Measurements from ENCODE around the gene TIAM1.

Gene TIAM1

GRCh38 chr21:31264574-31264973 lies 79.5 kb downstream of the TIAM1 start:
- Histone ChIP-seq H3K27me3 (ENCODE audit: control insufficient read depth in 5 of 5, insufficient read depth in 4 of 5, low read length in 5 of 5) (peaks cover 9 to 14% (median 10%) of the 10 kb centered on the region in 5 donors), H3K4me3 (ENCODE audit: low read depth in 1 of 5, low read length in 5 of 5) (no peak overlapping the region), H3K4me1 (ENCODE audit: control insufficient read depth in 5 of 5, insufficient read depth in 5 of 5, low read length in 5 of 5) (peaks cover 2 to 18% (median 10%) of the 10 kb centered on the region in 5 donors), H3K36me3 (ENCODE audit: control insufficient read depth in 5 of 5, insufficient read depth in 5 of 5, low read length in 5 of 5) (peaks cover 0 to 3% (median 0%) of the 10 kb centered on the region in 5 donors), H3K9me3 (ENCODE audit: control insufficient read depth in 5 of 5, low read length in 5 of 5) (no peaks in the 10 kb centered on the region), H3K9ac (ENCODE audit: low read length in 5 of 5) (no peak overlapping the region), H3K27ac (ENCODE audit: low read depth, low read length) (no peak overlapping the region)

- Histone ChIP-seq H3K4me1 (ENCODE audit: control insufficient read depth in 5 of 5, insufficient read depth in 5 of 5, low read length in 5 of 5) (peaks cover 2 to 18% (median 10%) of the 10 kb centered on the region in 5 donors), H3K4me3 (ENCODE audit: low read depth in 1 of 5, low read length in 5 of 5) (no peak overlapping the region), H3K27me3 (ENCODE audit: control insufficient read depth in 5 of 5, insufficient read depth in 4 of 5, low read length in 5 of 5) (peaks cover 8 to 14% (median 10%) of the 10 kb centered on the region in 5 donors), H3K27ac (ENCODE audit: low read depth, low read length) (no peak overlapping the region), H3K9ac (ENCODE audit: low read length in 5 of 5) (no peak overlapping the region), H3K9me3 (ENCODE audit: control insufficient read depth in 5 of 5, low read length in 5 of 5) (no peaks in the 10 kb centered on the region), H3K36me3 (ENCODE audit: control insufficient read depth in 5 of 5, insufficient read depth in 5 of 5, low read length in 5 of 5) (no peaks in the 10 kb centered on the region)
These were observed 81.3 kb downstream of the TIAM1 start for GRCh38 chr21:31262728-31263127.

GRCh38 chr21:31261759-31262158 lies 82.3 kb downstream of the TIAM1 start:
- H3K27ac ChIP-seq (ENCODE audit: low read depth, low read length), result no peak overlapping the region
- peaks cover 2 to 18% (median 10%) of the 10 kb centered on the region in 5 donors for H3K4me1 ChIP-seq (ENCODE audit: control insufficient read depth in 5 of 5, insufficient read depth in 5 of 5, low read length in 5 of 5)
- no peaks in the 10 kb centered on the region for H3K36me3 ChIP-seq (ENCODE audit: control insufficient read depth in 5 of 5, insufficient read depth in 5 of 5, low read length in 5 of 5)
- H3K4me3 ChIP-seq (ENCODE audit: low read depth in 1 of 5, low read length in 5 of 5), result no peak overlapping the region
- H3K9ac ChIP-seq (ENCODE audit: low read length in 5 of 5), result no peak overlapping the region
- peaks cover 4 to 14% (median 6%) of the 10 kb centered on the region in 5 donors for H3K27me3 ChIP-seq (ENCODE audit: control insufficient read depth in 5 of 5, insufficient read depth in 4 of 5, low read length in 5 of 5)
- H3K9me3 ChIP-seq (ENCODE audit: control insufficient read depth in 5 of 5, low read length in 5 of 5), result no peaks in the 10 kb centered on the region

DNA sequence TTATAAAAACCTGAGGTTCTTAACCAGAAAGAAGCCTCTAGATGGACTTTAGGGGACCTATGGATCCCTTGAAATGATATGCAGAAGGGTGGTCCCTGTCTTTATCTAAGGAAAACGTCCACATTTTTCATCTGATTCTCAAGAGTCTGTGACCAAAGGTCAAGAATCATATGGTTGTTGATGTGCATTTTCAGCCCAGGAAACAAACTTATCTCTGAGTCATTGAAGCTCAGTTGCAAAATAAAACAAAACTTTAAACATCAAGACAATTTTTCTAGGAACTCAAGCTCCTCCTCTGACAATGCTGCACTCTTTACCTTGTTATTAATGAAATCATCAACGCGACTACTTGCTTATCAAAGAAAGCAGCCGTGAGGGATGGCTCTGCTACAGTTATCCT lies 83.3 kb downstream of the TIAM1 start:
- Histone ChIP-seq H3K9ac (ENCODE audit: low read length in 5 of 5) (no peak overlapping the region), H3K9me3 (ENCODE audit: control insufficient read depth in 5 of 5, low read length in 5 of 5) (no peaks in the 10 kb centered on the region), H3K4me3 (ENCODE audit: low read depth in 1 of 5, low read length in 5 of 5) (no peak overlapping the region), H3K36me3 (ENCODE audit: control insufficient read depth in 5 of 5, insufficient read depth in 5 of 5, low read length in 5 of 5) (no peaks in the 10 kb centered on the region), H3K27me3 (ENCODE audit: control insufficient read depth in 5 of 5, insufficient read depth in 4 of 5, low read length in 5 of 5) (peaks cover 0 to 7% (median 0%) of the 10 kb centered on the region in 5 donors), H3K4me1 (ENCODE audit: control insufficient read depth in 5 of 5, insufficient read depth in 5 of 5, low read length in 5 of 5) (peaks cover 2 to 11% (median 9%) of the 10 kb centered on the region in 5 donors), H3K27ac (ENCODE audit: low read depth, low read length) (no peak overlapping the region)

- Histone ChIP-seq H3K9me3 (ENCODE audit: control insufficient read depth in 5 of 5, low read length in 5 of 5) (no peaks in the 10 kb centered on the region), H3K27ac (ENCODE audit: low read depth, low read length) (no peak overlapping the region)
These were observed 86.0 kb downstream of the TIAM1 start for GRCh38 chr21:31258073-31258472.

GRCh38 chr21:31257265-31257664 lies 86.8 kb downstream of the TIAM1 start:
- H3K27ac ChIP-seq (ENCODE audit: low read depth, low read length), result no peak overlapping the region
- no peaks in the 10 kb centered on the region for H3K36me3 ChIP-seq (ENCODE audit: control insufficient read depth in 5 of 5, insufficient read depth in 5 of 5, low read length in 5 of 5)
- no peaks in the 10 kb centered on the region for H3K27me3 ChIP-seq (ENCODE audit: control insufficient read depth in 5 of 5, insufficient read depth in 4 of 5, low read length in 5 of 5)
- no peak overlapping the region for H3K4me3 ChIP-seq (ENCODE audit: low read depth in 1 of 5, low read length in 5 of 5)
- H3K9me3 ChIP-seq (ENCODE audit: control insufficient read depth in 5 of 5, low read length in 5 of 5), result no peaks in the 10 kb centered on the region
- H3K4me1 ChIP-seq (ENCODE audit: control insufficient read depth in 5 of 5, insufficient read depth in 5 of 5, low read length in 5 of 5), result no peaks in the 10 kb centered on the region
- no peak overlapping the region for H3K9ac ChIP-seq (ENCODE audit: low read length in 5 of 5)

More at GRCh38 chr21:31258073-31258472, 86.0 kb downstream of the TIAM1 start:
- Histone ChIP-seq H3K4me1 (ENCODE audit: control insufficient read depth in 5 of 5, insufficient read depth in 5 of 5, low read length in 5 of 5) (peaks cover 0 to under 1% (median 0%) of the 10 kb centered on the region in 5 donors), H3K9ac (ENCODE audit: low read length in 5 of 5) (no peak overlapping the region), H3K36me3 (ENCODE audit: control insufficient read depth in 5 of 5, insufficient read depth in 5 of 5, low read length in 5 of 5) (no peaks in the 10 kb centered on the region), H3K4me3 (ENCODE audit: low read depth in 1 of 5, low read length in 5 of 5) (no peak overlapping the region), H3K27me3 (ENCODE audit: control insufficient read depth in 5 of 5, insufficient read depth in 4 of 5, low read length in 5 of 5) (peaks cover 0 to 1% (median 0%) of the 10 kb centered on the region in 5 donors)

DNA sequence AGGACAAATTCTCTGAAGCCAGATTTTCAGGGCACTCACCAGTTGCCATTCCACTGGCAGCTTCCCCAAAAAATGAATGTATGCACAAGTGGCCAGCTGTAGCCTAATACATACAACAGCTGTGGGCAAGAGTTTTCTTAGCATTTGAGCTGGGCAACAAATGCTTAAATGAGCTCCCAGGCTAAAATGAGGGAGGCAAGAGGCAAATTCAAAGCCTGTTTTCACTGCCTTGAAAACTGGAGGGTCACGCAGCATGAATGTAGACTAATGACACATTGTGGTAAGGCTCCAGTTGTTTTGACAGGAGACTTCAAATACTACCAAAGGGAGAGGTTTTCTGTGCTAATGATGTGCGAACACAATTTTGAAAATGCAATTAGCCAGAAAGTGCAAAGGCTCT lies 88.2 kb downstream of the TIAM1 start:
- no peak overlapping the region for H3K9ac ChIP-seq (ENCODE audit: low read length in 5 of 5)
- no peak overlapping the region for H3K27ac ChIP-seq (ENCODE audit: low read depth, low read length)
- H3K9me3 ChIP-seq (ENCODE audit: control insufficient read depth in 5 of 5, low read length in 5 of 5), result no peaks in the 10 kb centered on the region
- no peaks in the 10 kb centered on the region for H3K36me3 ChIP-seq (ENCODE audit: control insufficient read depth in 5 of 5, insufficient read depth in 5 of 5, low read length in 5 of 5)
- no peaks in the 10 kb centered on the region for H3K27me3 ChIP-seq (ENCODE audit: control insufficient read depth in 5 of 5, insufficient read depth in 4 of 5, low read length in 5 of 5)
- H3K4me1 ChIP-seq (ENCODE audit: control insufficient read depth in 5 of 5, insufficient read depth in 5 of 5, low read length in 5 of 5), result no peaks in the 10 kb centered on the region
- H3K4me3 ChIP-seq (ENCODE audit: low read depth in 1 of 5, low read length in 5 of 5), result no peak overlapping the region

- no peaks in the 10 kb centered on the region for H3K4me1 ChIP-seq (ENCODE audit: control insufficient read depth in 5 of 5, insufficient read depth in 5 of 5, low read length in 5 of 5)
- H3K4me3 ChIP-seq (ENCODE audit: low read depth in 1 of 5, low read length in 5 of 5), result no peak overlapping the region
- no peak overlapping the region for H3K27ac ChIP-seq (ENCODE audit: low read depth, low read length)
- H3K9me3 ChIP-seq (ENCODE audit: control insufficient read depth in 5 of 5, low read length in 5 of 5), result no peaks in the 10 kb centered on the region
- H3K36me3 ChIP-seq (ENCODE audit: control insufficient read depth in 5 of 5, insufficient read depth in 5 of 5, low read length in 5 of 5), result no peaks in the 10 kb centered on the region
- no peaks in the 10 kb centered on the region for H3K27me3 ChIP-seq (ENCODE audit: control insufficient read depth in 5 of 5, insufficient read depth in 4 of 5, low read length in 5 of 5)
- H3K9ac ChIP-seq (ENCODE audit: low read length in 5 of 5), result no peak overlapping the region
These were observed 89.0 kb downstream of the TIAM1 start for GRCh38 chr21:31255036-31255435.

- no peaks in the 10 kb centered on the region for H3K36me3 ChIP-seq (ENCODE audit: control insufficient read depth in 5 of 5, insufficient read depth in 5 of 5, low read length in 5 of 5)
- no peak overlapping the region for H3K9ac ChIP-seq (ENCODE audit: low read length in 5 of 5)
- no peaks in the 10 kb centered on the region for H3K27me3 ChIP-seq (ENCODE audit: control insufficient read depth in 5 of 5, insufficient read depth in 4 of 5, low read length in 5 of 5)
- no peak overlapping the region for H3K4me3 ChIP-seq (ENCODE audit: low read depth in 1 of 5, low read length in 5 of 5)
- H3K4me1 ChIP-seq (ENCODE audit: control insufficient read depth in 5 of 5, insufficient read depth in 5 of 5, low read length in 5 of 5), result no peaks in the 10 kb centered on the region
- H3K27ac ChIP-seq (ENCODE audit: low read depth, low read length), result no peak overlapping the region
- H3K9me3 ChIP-seq (ENCODE audit: control insufficient read depth in 5 of 5, low read length in 5 of 5), result no peaks in the 10 kb centered on the region
These were observed 89.9 kb downstream of the TIAM1 start for GRCh38 chr21:31254131-31254530.

DNA sequence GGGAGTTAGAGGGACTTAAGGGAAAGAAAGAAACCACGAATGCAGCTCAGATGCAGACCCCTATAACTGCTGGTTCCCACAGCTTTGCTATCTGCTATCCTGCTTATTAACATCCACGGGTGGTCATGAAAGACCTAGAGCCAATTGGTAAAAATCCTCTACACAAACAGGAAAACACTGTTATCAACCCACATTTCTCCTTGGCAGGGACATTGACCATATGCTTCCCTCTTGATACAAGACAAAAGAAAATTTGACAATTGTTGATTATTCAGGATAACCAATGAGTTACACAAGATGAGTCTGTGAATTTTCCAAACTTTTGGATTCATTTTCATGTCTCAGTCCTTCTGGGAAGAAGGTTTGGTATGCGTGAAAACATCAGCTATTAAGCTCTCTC lies 90.4 kb downstream of the TIAM1 start:
- Histone ChIP-seq H3K9me3 (ENCODE audit: control insufficient read depth in 5 of 5, low read length in 5 of 5) (no peaks in the 10 kb centered on the region), H3K27ac (ENCODE audit: low read depth, low read length) (no peak overlapping the region)

DNA sequence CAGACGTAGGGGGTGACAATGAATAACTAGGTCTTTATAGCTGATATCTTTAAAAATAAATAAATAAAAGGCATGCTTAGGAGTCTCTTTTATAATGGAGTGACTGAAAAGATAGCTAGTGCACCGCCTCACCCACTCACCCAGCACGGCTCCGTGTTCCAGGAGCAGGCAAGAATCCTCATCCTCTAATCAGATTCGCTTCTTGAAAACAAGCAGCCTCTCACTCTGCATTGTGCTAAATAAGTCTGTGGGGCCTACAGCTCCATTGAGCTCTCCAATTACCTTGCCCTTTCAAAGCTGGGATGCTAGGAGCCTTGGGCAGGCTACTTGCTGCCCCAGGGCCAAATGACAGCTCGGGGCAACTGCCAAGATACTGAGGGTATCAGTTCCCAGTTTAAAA lies 91.5 kb downstream of the TIAM1 start:
- H3K9me3 ChIP-seq (ENCODE audit: control insufficient read depth in 5 of 5, low read length in 5 of 5), result no peaks in the 10 kb centered on the region
- H3K4me1 ChIP-seq (ENCODE audit: control insufficient read depth in 5 of 5, insufficient read depth in 5 of 5, low read length in 5 of 5), result no peaks in the 10 kb centered on the region
- H3K9ac ChIP-seq (ENCODE audit: low read length in 5 of 5), result no peak overlapping the region
- H3K27me3 ChIP-seq (ENCODE audit: control insufficient read depth in 5 of 5, insufficient read depth in 4 of 5, low read length in 5 of 5), result no peaks in the 10 kb centered on the region
- no peaks in the 10 kb centered on the region for H3K36me3 ChIP-seq (ENCODE audit: control insufficient read depth in 5 of 5, insufficient read depth in 5 of 5, low read length in 5 of 5)
- no peak overlapping the region for H3K27ac ChIP-seq (ENCODE audit: low read depth, low read length)
- H3K4me3 ChIP-seq (ENCODE audit: low read depth in 1 of 5, low read length in 5 of 5), result no peak overlapping the region

More for the DNA sequence above, 90.4 kb downstream of the TIAM1 start:
- no peaks in the 10 kb centered on the region for H3K27me3 ChIP-seq (ENCODE audit: control insufficient read depth in 5 of 5, insufficient read depth in 4 of 5, low read length in 5 of 5)
- no peak overlapping the region for H3K4me3 ChIP-seq (ENCODE audit: low read depth in 1 of 5, low read length in 5 of 5)
- no peak overlapping the region for H3K9ac ChIP-seq (ENCODE audit: low read length in 5 of 5)
- no peaks in the 10 kb centered on the region for H3K4me1 ChIP-seq (ENCODE audit: control insufficient read depth in 5 of 5, insufficient read depth in 5 of 5, low read length in 5 of 5)
- no peaks in the 10 kb centered on the region for H3K36me3 ChIP-seq (ENCODE audit: control insufficient read depth in 5 of 5, insufficient read depth in 5 of 5, low read length in 5 of 5)
